Hepatocyte (in vitro differentiated cells): Measurements from ENCODE around the gene NDUFV2.

Experiments
- CTCF ChIP-seq: fragments of 200-600 bp; sonication (generic); IDR thresholded peaks from 2 replicates; pipeline ENCODE4 v1.5.1; 2016; ENCODE audit warnings: antibody characterized with exemption, mild to moderate bottlenecking; ENCODE audit not compliant: poor library complexity
- EZH2 ChIP-seq: fragments of 200-600 bp; sonication (generic); IDR thresholded peaks from 2 replicates; pipeline ENCODE4 v1.6.1; 2016; ENCODE audit warnings: antibody characterized with exemption, mild to moderate bottlenecking, borderline replicate concordance

GRCh38 chr18:9062418-9062751, 40.1 kb upstream of the NDUFV2 start:
- no peak for TF ChIP-seq CTCF
- no peak for TF ChIP-seq EZH2
